B cell (primary cell): ENCODE results near the gene ZRANB1.

ENCODE experiments used
- EZH2 ChIP-seq: IDR thresholded peaks from 2 replicates; pipeline ENCODE4 v1.6.1; 2012; ENCODE audit warnings: borderline replicate concordance, low read depth, mild to moderate bottlenecking, moderate library complexity, low read length; ENCODE audit not compliant: insufficient read depth, poor library complexity, severe bottlenecking
- TF ChIP-seq, protein P1 (sequence below): fragments of 200-600 bp; IDR thresholded peaks from one replicate; pipeline ENCODE4 v1.8.0; 2022; ENCODE audit warnings: antibody characterized with exemption, mild to moderate bottlenecking

DNA sequence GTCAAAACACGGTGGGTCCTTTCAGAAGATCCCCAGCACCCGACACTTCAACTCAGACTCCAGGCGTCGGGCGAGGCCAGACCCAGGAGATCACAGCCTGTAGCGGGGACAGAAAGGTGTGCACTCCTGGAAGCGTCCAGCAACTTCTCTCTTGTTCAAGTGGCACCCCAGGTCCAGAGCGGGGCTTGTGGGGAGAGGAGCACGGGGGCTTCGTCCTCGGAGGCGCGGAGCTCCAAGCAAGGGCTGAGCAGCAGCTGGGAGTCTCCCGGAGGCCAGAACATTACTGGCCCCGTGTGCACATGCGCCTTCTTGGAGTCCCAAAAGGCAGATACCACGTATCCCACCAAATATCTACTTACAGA is 54.9 kb downstream of the ZRANB1 start:
- TF ChIP-seq, protein P1, sequence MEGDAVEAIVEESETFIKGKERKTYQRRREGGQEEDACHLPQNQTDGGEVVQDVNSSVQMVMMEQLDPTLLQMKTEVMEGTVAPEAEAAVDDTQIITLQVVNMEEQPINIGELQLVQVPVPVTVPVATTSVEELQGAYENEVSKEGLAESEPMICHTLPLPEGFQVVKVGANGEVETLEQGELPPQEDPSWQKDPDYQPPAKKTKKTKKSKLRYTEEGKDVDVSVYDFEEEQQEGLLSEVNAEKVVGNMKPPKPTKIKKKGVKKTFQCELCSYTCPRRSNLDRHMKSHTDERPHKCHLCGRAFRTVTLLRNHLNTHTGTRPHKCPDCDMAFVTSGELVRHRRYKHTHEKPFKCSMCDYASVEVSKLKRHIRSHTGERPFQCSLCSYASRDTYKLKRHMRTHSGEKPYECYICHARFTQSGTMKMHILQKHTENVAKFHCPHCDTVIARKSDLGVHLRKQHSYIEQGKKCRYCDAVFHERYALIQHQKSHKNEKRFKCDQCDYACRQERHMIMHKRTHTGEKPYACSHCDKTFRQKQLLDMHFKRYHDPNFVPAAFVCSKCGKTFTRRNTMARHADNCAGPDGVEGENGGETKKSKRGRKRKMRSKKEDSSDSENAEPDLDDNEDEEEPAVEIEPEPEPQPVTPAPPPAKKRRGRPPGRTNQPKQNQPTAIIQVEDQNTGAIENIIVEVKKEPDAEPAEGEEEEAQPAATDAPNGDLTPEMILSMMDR, result no peak
- no peak for TF ChIP-seq EZH2
